GM20000 (cell line): ENCODE data around the gene OR51V1.

Source experiments
- DNase-seq: peaks from one replicate; pipeline ENCODE4 v3.0.0; 2012; ENCODE audit warnings: low spot score
- CTCF ChIP-seq: IDR thresholded peaks from 2 replicates; pipeline ENCODE4 v1.5.1; 2012; ENCODE audit warnings: mild to moderate bottlenecking, control low read depth; ENCODE audit errors: extremely low read depth, missing control alignments

OR51V1 gene

GRCh38 chr11:5230266-5230665, 29.8 kb upstream of the OR51V1 start:
- no peak for TF ChIP-seq CTCF
- no peak for DNase-seq

GRCh38 chr11:5229796-5230195, 29.3 kb upstream of the OR51V1 start:
- no peak for DNase-seq
- no peak for TF ChIP-seq CTCF

- no peak for TF ChIP-seq CTCF
- DNase-seq = no peak
Measured at GRCh38 chr11:5229356-5229755, 28.9 kb upstream of the OR51V1 start.

- TF ChIP-seq CTCF = no peak
- DNase-seq = no peak
Measured at GRCh38 chr11:5228124-5228523, 27.6 kb upstream of the OR51V1 start.

- no peak for TF ChIP-seq CTCF
- DNase-seq = no peak
Measured at GRCh38 chr11:5227681-5228080, 27.2 kb upstream of the OR51V1 start.

- TF ChIP-seq CTCF = no peak
- DNase-seq = no peak
Measured at GRCh38 chr11:5226732-5227310, 26.3 kb upstream of the OR51V1 start, which contains the start of gene HBB. Gene HBB, minus strand, starts transcription at chr11:5227071. Its CDS starts 50 bp downstream, at chr11:5227021.

- DNase-seq = no peak
- TF ChIP-seq CTCF = no peak
Measured at GRCh38 chr11:5225480-5225871, 25.0 kb upstream of the OR51V1 start.
